ENCODE data around the gene DDX1.

Gene DDX1

GRCh38 chr2:15630121-15630977 lies 38.7 kb downstream of the DDX1 start:
- no peak for TF ChIP-seq CTCF (IDR thresholded peaks at IDR 0.05)
- Histone ChIP-seq H3K27ac (no peak overlapping the region), H3K4me3 (no peak overlapping the region)
- DNase-seq (ENCODE audit: low spot score) = no peak

- TF ChIP-seq CTCF (IDR thresholded peaks at IDR 0.05) = no peak
- no peak for DNase-seq (ENCODE audit: low spot score)
- no peak overlapping the region for H3K27ac ChIP-seq
- H3K4me3 ChIP-seq = no peak overlapping the region
Measured at GRCh38 chr2:15630978-15631719, 39.5 kb downstream of the DDX1 start.

GRCh38 chr2:15631883-15632282 lies 40.2 kb downstream of the DDX1 start:
- Histone ChIP-seq H3K27ac (no peak overlapping the region), H3K4me3 (no peak overlapping the region)
- no peak for DNase-seq (ENCODE audit: low spot score)
- no peak for TF ChIP-seq CTCF (IDR thresholded peaks at IDR 0.05)

- no peak for TF ChIP-seq CTCF (IDR thresholded peaks at IDR 0.05)
- Histone ChIP-seq H3K4me3 (no peak overlapping the region), H3K27ac (no peak overlapping the region)
- DNase-seq (ENCODE audit: low spot score) = no peak
Measured at GRCh38 chr2:15633043-15633970, 41.6 kb downstream of the DDX1 start.

GRCh38 chr2:15633971-15634346 lies 42.3 kb downstream of the DDX1 start:
- Histone ChIP-seq H3K27ac (no peak overlapping the region), H3K4me3 (no peak overlapping the region)
- TF ChIP-seq CTCF (IDR thresholded peaks at IDR 0.05) = no peak
- no peak for DNase-seq (ENCODE audit: low spot score)

GRCh38 chr2:15634846-15635490 lies 43.3 kb downstream of the DDX1 start:
- DNase-seq (ENCODE audit: low spot score) = no peak
- TF ChIP-seq CTCF (IDR thresholded peaks at IDR 0.05) = no peak
- peak overlapping the region in 1 of 2 donors; percentile 35 for H3K27ac ChIP-seq
- H3K4me3 ChIP-seq = no peak overlapping the region

Measured in coronary artery (tissue), 2 donors.